H1 (cell line): Measurements from ENCODE around the gene HPS6. TPM values are rescaled to one million over a fixed set of nuclear protein-coding genes. Genes with fewer than 3 reads are reported as not detected.
A peak's percentile ranks its signal among the peaks of the same experiment; 100 is the strongest.
"Not testable (repeated sequence)": the region's sequence is repeated elsewhere in the genome, so short reads cannot be mapped to it uniquely, and the experiment has no call there.

Experiments used
- CTCF ChIA-PET: fragments of 300-600 bp; sonication (Branson Sonifier 250); formaldehyde crosslinking; loops from one replicate; lab custom pipeline; 2021; ENCODE audit not compliant: partially characterized antibody; lab: Charles Lee
- POLR2A ChIA-PET: fragments of 300-600 bp; sonication (Branson Sonifier 250); formaldehyde crosslinking; loops from one replicate; lab custom pipeline; 2021; ENCODE audit warnings: inconsistent platforms; ENCODE audit not compliant: partially characterized antibody; lab: Charles Lee
- DNase-seq, 2 experiments: peaks; one replicate each; pipeline versions ENCODE4 v3.0.0 to v3.0.0-alpha.2; 2010 to 2022; ENCODE audit warnings: low spot score in 2 of 2, low read depth in 1 of 2, mixed read lengths in 1 of 2
- FAIRE-seq: peaks from 2 replicates; lab custom pipeline; 2011; peaks lifted over from hg19 to GRCh38; lab: Jason Lieb, UNC
- H2AFZ ChIP-seq: 2 replicates; pipeline ENCODE4 v1.8.1; 2012; ENCODE audit warnings: low read length, inconsistent platforms
- H2AK5ac ChIP-seq: 2 replicates; pipeline ENCODE4 v1.6.1; 2013; ENCODE audit warnings: low read depth, low read length
- H2BK120ac ChIP-seq: replicated peaks from 2 replicates; pipeline ENCODE3; 2013; ENCODE audit warnings: low read depth, low read length, inconsistent platforms
- H2BK12ac ChIP-seq: 2 replicates; pipeline ENCODE4 v1.6.1; 2013; ENCODE audit warnings: low read depth, low read length
- H2BK15ac ChIP-seq: 2 replicates; pipeline ENCODE4 v1.6.1; 2013; ENCODE audit warnings: low read length
- H2BK20ac ChIP-seq: 2 replicates; pipeline ENCODE4 v1.6.1; 2013; ENCODE audit warnings: low read length
- H2BK5ac ChIP-seq: 2 replicates; pipeline ENCODE4 v1.6.1; 2013; ENCODE audit warnings: low read depth, low read length
- H3K14ac ChIP-seq: 2 replicates; pipeline ENCODE4 v1.6.1; 2013; ENCODE audit warnings: inconsistent platforms; ENCODE audit not compliant: insufficient read length
- H3K18ac ChIP-seq: 2 replicates; pipeline ENCODE4 v1.6.1; 2013; ENCODE audit warnings: low read length; ENCODE audit errors: extremely low read depth
- H3K23ac ChIP-seq: 2 replicates; pipeline ENCODE4 v1.6.1; 2013; ENCODE audit warnings: inconsistent platforms; ENCODE audit not compliant: insufficient read length
- H3K23me2 ChIP-seq: 2 replicates; pipeline ENCODE4 v1.6.1; 2013; ENCODE audit warnings: low read depth, low read length
- H3K27ac ChIP-seq: 2 replicates; pipeline ENCODE4 v1.6.1; 2011; ENCODE audit warnings: low read depth, low read length, inconsistent platforms
- H3K27me3 ChIP-seq, 4 experiments: replicated peaks in 1 of 4; 1 replicate in 1 of 4; 2 replicates in 3 of 4; pipeline versions ENCODE4 v1.6.1 to v1.8.1; 2011 to 2013; ENCODE audit warnings: low read length in 3 of 4, mild to moderate bottlenecking in 3 of 4, inconsistent platforms in 2 of 4, mixed read lengths in 2 of 4, moderate library complexity in 1 of 4; ENCODE audit not compliant: control insufficient read depth in 3 of 4, insufficient read depth in 3 of 4; ENCODE audit errors: extremely low read depth in 1 of 4
- H3K36me3 ChIP-seq, 4 experiments: 2 replicates each; pipeline versions ENCODE4 v1.6.1 to v1.8.1; 2011 to 2013; ENCODE audit warnings: mild to moderate bottlenecking in 4 of 4, low read length in 3 of 4, moderate library complexity in 2 of 4, control low read depth in 1 of 4, inconsistent platforms in 1 of 4; ENCODE audit not compliant: insufficient read depth in 4 of 4, control insufficient read depth in 2 of 4
- H3K4ac ChIP-seq: replicated peaks from 2 replicates; pipeline ENCODE3; 2013; ENCODE audit warnings: low read length, low read depth, mixed read lengths, inconsistent platforms; ENCODE audit not compliant: insufficient read length
- H3K4me1 ChIP-seq, 4 experiments: replicated peaks in 1 of 4; 1 replicate in 1 of 4; 2 replicates in 3 of 4; pipeline versions ENCODE4 v1.6.1 to v1.8.1; 2011 to 2013; ENCODE audit warnings: low read length in 3 of 4, inconsistent platforms in 2 of 4, mixed read lengths in 1 of 4; ENCODE audit not compliant: insufficient read depth in 4 of 4, control insufficient read depth in 3 of 4
- H3K4me2 ChIP-seq, 2 experiments: 2 replicates each; pipeline versions ENCODE4 v1.6.1 to v1.8.1; 2011 to 2013; ENCODE audit warnings: low read depth in 2 of 2, low read length in 2 of 2, control low read depth in 1 of 2, inconsistent platforms in 1 of 2, mild to moderate bottlenecking in 1 of 2; ENCODE audit not compliant: insufficient read depth in 1 of 2
- H3K4me3 ChIP-seq, 4 experiments: fragments of 200-600, 300-600 bp in 1 of 4; sonication (generic), shearing (Covaris generic), sonication (Bioruptor Twin) in 1 of 4; 2 replicates each; pipeline versions ENCODE4 v1.5.1 to v1.8.1; 2011 to 2016; ENCODE audit warnings: low read length in 4 of 4, low read depth in 3 of 4, control low read depth in 2 of 4, inconsistent platforms in 2 of 4, mild to moderate bottlenecking in 2 of 4, mixed read lengths in 1 of 4, moderate library complexity in 1 of 4; ENCODE audit not compliant: insufficient read depth in 2 of 4; ENCODE audit errors: extremely low read depth in 1 of 4
- H3K56ac ChIP-seq: replicated peaks from 2 replicates; pipeline ENCODE3; 2013; ENCODE audit warnings: low read depth, mild to moderate bottlenecking, mixed read lengths, low read length, inconsistent platforms; ENCODE audit not compliant: insufficient read length
- H3K79me1 ChIP-seq: 2 replicates; pipeline ENCODE4 v1.6.1; 2013; ENCODE audit warnings: low read depth, low read length, control low read depth
- H3K79me2 ChIP-seq, 2 experiments: 2 replicates each; pipeline versions ENCODE4 v1.6.1 to v1.8.1; 2012 to 2013; ENCODE audit warnings: low read length in 2 of 2, mild to moderate bottlenecking in 2 of 2, inconsistent platforms in 1 of 2; ENCODE audit not compliant: insufficient read depth in 2 of 2, control insufficient read depth in 1 of 2
- H3K9ac ChIP-seq, 4 experiments: replicated peaks in 1 of 4; 1 replicate in 1 of 4; 2 replicates in 3 of 4; pipeline versions ENCODE4 v1.6.1 to v1.8.1; 2011 to 2013; ENCODE audit warnings: low read depth in 3 of 4, low read length in 3 of 4, control low read depth in 2 of 4, mild to moderate bottlenecking in 2 of 4, moderate library complexity in 2 of 4, inconsistent platforms in 1 of 4; ENCODE audit errors: extremely low read depth in 1 of 4
- H3K9me3 ChIP-seq, 2 experiments: 2 replicates each; pipeline versions ENCODE4 v1.6.1 to v1.8.1; 2012 to 2013; ENCODE audit warnings: mild to moderate bottlenecking in 2 of 2, moderate library complexity in 2 of 2, control low read depth in 1 of 2, inconsistent platforms in 1 of 2, low read depth in 1 of 2, low read length in 1 of 2, mixed read lengths in 1 of 2; ENCODE audit not compliant: insufficient read depth in 2 of 2
- H4K20me1 ChIP-seq, 2 experiments: replicated peaks in 1 of 2; 2 replicates each; pipeline versions ENCODE3 to v1.8.1; 2011 to 2013; ENCODE audit warnings: inconsistent platforms in 2 of 2, low read length in 2 of 2, mild to moderate bottlenecking in 1 of 2; ENCODE audit not compliant: insufficient read depth in 2 of 2, control insufficient read depth in 1 of 2
- H4K5ac ChIP-seq: 2 replicates; pipeline ENCODE4 v1.6.1; 2013; ENCODE audit warnings: low read length, low read depth, mixed read lengths, inconsistent platforms; ENCODE audit not compliant: insufficient read length
- H4K8ac ChIP-seq: 2 replicates; pipeline ENCODE4 v1.8.0; 2013; ENCODE audit warnings: mild to moderate bottlenecking, moderate library complexity, low read length, inconsistent platforms; ENCODE audit not compliant: insufficient read depth; ENCODE audit errors: extremely low read depth
- H4K91ac ChIP-seq: replicated peaks from 2 replicates; pipeline ENCODE3; 2013; ENCODE audit warnings: low read length, mixed read lengths, inconsistent platforms; ENCODE audit not compliant: insufficient read length
- WGBS, 2 experiments: shearing (Covaris generic) in 1 of 2; methylation state at CpG; one replicate each; pipeline versions ENCODE4 v1.1.6 to v1.1.7; 2013 to 2015; ENCODE audit warnings: low lambda C conversion rate in 2 of 2, mixed read lengths in 2 of 2, inconsistent platforms in 1 of 2, low coverage in 1 of 2, missing lambda C conversion rate in 1 of 2; ENCODE audit not compliant: insufficient replicate concordance in 2 of 2, insufficient coverage in 1 of 2, insufficient read length in 1 of 2; ENCODE audit errors: extremely low coverage in 1 of 2, missing lambda C conversion rate in 1 of 2; 5-methylcytosine and 5-hydroxymethylcytosine counted together
- polyA plus RNA-seq, 7 experiments: library from polyadenylated mRNA; depleted of rRNA in 3 of 7; stranded (reverse) in 5 of 7; unstranded in 2 of 7; fragments of >200 nt in 5 of 7; fragments of 200-250 nt in 2 of 7; gene quantifications; 1 replicate in 5 of 7; 2 replicates in 1 of 7; 4 replicates in 1 of 7; pipeline versions ENCODE4 v1.2.1 to v1.2.3, GENCODE V29; 2011 to 2013; ENCODE audit warnings: missing spikeins in 2 of 7, mixed read lengths in 2 of 7
- total RNA-seq: library from RNA; stranded (reverse); fragmentation: NEBNext Ultra II Directional; extraction: Animal tissue kit (Norgen Biotek cat#: 25700); gene quantifications from 2 replicates; pipeline ENCODE4 v1.2.1, GENCODE V29; 2021

HPS6 gene
- total and polyA plus RNA-seq, 2 of the 8 experiments (the other 6 are each of a cell fraction or from before 2014, with no cell fraction given) = 10.2 to 17.7 TPM

- H2BK12ac ChIP-seq, H3K27me3 ChIP-seq, H2BK15ac ChIP-seq, H3K4me1 ChIP-seq, H2BK20ac ChIP-seq, H3K14ac ChIP-seq, H2BK120ac ChIP-seq, DNase-seq, H3K36me3 ChIP-seq, H4K20me1 ChIP-seq, FAIRE-seq, H2AK5ac ChIP-seq, H3K23me2 ChIP-seq, H3K79me1 ChIP-seq, H3K4ac ChIP-seq, H3K9me3 ChIP-seq, H3K23ac ChIP-seq, H4K91ac ChIP-seq: not testable (repeated sequence)
- Histone ChIP-seq H3K18ac (peak overlapping the region; percentile 93; the same call in 1 of the 2 replicates), H3K27ac (0 out of 2 replicates have a peak overlapping the region, but pooled peaks have one; percentile 53), H2AFZ (peak overlapping the region; percentile 37; the same call in 1 of the 2 replicates), H3K4me3 (peak overlapping the region; percentile 80 to 92 (median 82)), H3K4me2 (peak overlapping the region; percentile 67 to 72), H3K79me2 (peaks cover 0 to 43% of the 10 kb centered on the region in 2 experiments; a peak in 2 of 4 replicates), H4K8ac (peak overlapping the region; percentile 88; the same call in 1 of the 2 replicates), H3K9ac (peak overlapping the region; percentile 1 to 70 (median 62); a peak in 5 of 7 replicates), H4K5ac (peak overlapping the region; percentile 82), H3K56ac (peak overlapping the region; percentile 22), H2BK5ac (peak overlapping the region; percentile 90; the same call in 1 of the 2 replicates)
- ChIA-PET CTCF (interaction anchor here (0.6 to 8.8 kb wide), 8 partner anchors 13 to 287 kb away, joined by 3 to 76 read pairs (median 5); partner anchors contain the start of gene KCNIP2), POLR2A (interaction anchor here (0.7 to 2.5 kb wide), 8 partner anchors 12 to 237 kb away, joined by 3 to 13 read pairs (median 4); partner anchors contain the start of genes HPS6 and OGA)
- WGBS, 2 experiments = 75% methylated on average over 34 of the region's 34 CpGs; no CpG with 5 or more reads in 1 of the 2 experiments
Measured at GRCh38 chr10:102054881-102055646, 10.1 kb upstream of the HPS6 start.
